SK-N-SH treated with all-trans-retinoic acid at 6 μM for 48 hours (cell line): ENCODE results near the gene SART1.
"Not testable (repeated sequence)": the region's sequence is repeated elsewhere in the genome, so short reads cannot be mapped to it uniquely, and the experiment has no call there.

Experiments
- ATAC-seq: fragments of 200-7000 bp; cut with Tn5 transposase; 3 replicates; pipeline ENCODE4 v1.9.1; 2020; ENCODE audit warnings: mild to moderate bottlenecking, moderate library complexity
- ARNTL ChIP-seq: fragments of 450-650 bp; formaldehyde crosslinking; IDR thresholded peaks from 2 replicates; pipeline ENCODE4 v1.5.0; 2020; ENCODE audit warnings: low read depth, mild to moderate bottlenecking, moderate library complexity, borderline replicate concordance
- BACH2 ChIP-seq: fragments of 250-450 bp; sonication (Bioruptor Pico); IDR thresholded peaks from 2 replicates; pipeline ENCODE4 v1.9.0; 2021; ENCODE audit warnings: mild to moderate bottlenecking, borderline replicate concordance
- CSDC2 ChIP-seq: fragments of 250-450 bp; sonication (Bioruptor Pico); IDR thresholded peaks from 2 replicates; pipeline ENCODE4 v1.5.0; 2020; ENCODE audit warnings: mild to moderate bottlenecking, moderate library complexity
- ESRRG ChIP-seq: fragments of 250-450 bp; sonication (Bioruptor Pico); IDR thresholded peaks from 2 replicates; pipeline ENCODE4 v1.6.1; 2021; ENCODE audit warnings: mild to moderate bottlenecking
- GLIS3 ChIP-seq: fragments of 250-450 bp; sonication (Bioruptor Pico); IDR thresholded peaks from 2 replicates; pipeline ENCODE4 v1.5.0; 2020; ENCODE audit warnings: mild to moderate bottlenecking, moderate library complexity
- ISL1 ChIP-seq: fragments of 250-450 bp; sonication (Bioruptor Pico); IDR thresholded peaks from 2 replicates; pipeline ENCODE4 v2.1.2; 2022; ENCODE audit warnings: mild to moderate bottlenecking, moderate library complexity
- OSR1 ChIP-seq: fragments of 250-450 bp; sonication (Bioruptor Pico); IDR thresholded peaks from 2 replicates; pipeline ENCODE4 v1.8.0; 2022; ENCODE audit warnings: moderate library complexity, mild to moderate bottlenecking, inconsistent platforms
- PPARA ChIP-seq: fragments of 250-450 bp; sonication (Bioruptor Pico); IDR thresholded peaks from 2 replicates; pipeline ENCODE4 v1.5.0; 2020; ENCODE audit warnings: mild to moderate bottlenecking, borderline replicate concordance
- SNAI2 ChIP-seq: fragments of 250-450 bp; sonication (Bioruptor Pico); IDR thresholded peaks from 2 replicates; pipeline ENCODE4 v1.5.0; 2020; ENCODE audit warnings: mild to moderate bottlenecking, moderate library complexity
- TCF4 ChIP-seq: fragments of 250-450 bp; sonication (Bioruptor Pico); IDR thresholded peaks from 2 replicates; pipeline ENCODE4 v1.8.0; 2021; ENCODE audit warnings: mild to moderate bottlenecking, moderate library complexity, borderline replicate concordance
- TOX ChIP-seq: fragments of 250-450 bp; sonication (Bioruptor Pico); IDR thresholded peaks from 2 replicates; pipeline ENCODE4 v1.8.0; 2021; ENCODE audit warnings: mild to moderate bottlenecking, moderate library complexity, borderline replicate concordance
- ZC3H10 ChIP-seq: fragments of 250-450 bp; sonication (Bioruptor Pico); IDR thresholded peaks from 2 replicates; pipeline ENCODE4 v1.5.1; 2021; ENCODE audit warnings: mild to moderate bottlenecking, moderate library complexity
- ZFP3 ChIP-seq: fragments of 250-450 bp; sonication (Bioruptor Pico); IDR thresholded peaks from 2 replicates; pipeline ENCODE4 v1.5.0; 2020; ENCODE audit warnings: mild to moderate bottlenecking, moderate library complexity
- ZFP30 ChIP-seq: fragments of 450-650 bp; formaldehyde crosslinking; IDR thresholded peaks from 2 replicates; pipeline ENCODE4 v1.5.0; 2022; ENCODE audit warnings: mild to moderate bottlenecking, moderate library complexity
- ZNF565 ChIP-seq: fragments of 450-650 bp; formaldehyde crosslinking; conservative IDR thresholded peaks from 2 replicates; pipeline ENCODE4 v1.5.0; 2020; ENCODE audit warnings: low read depth, mild to moderate bottlenecking, moderate library complexity
- ZNF70 ChIP-seq: fragments of 450-650 bp; formaldehyde crosslinking; IDR thresholded peaks from 2 replicates; pipeline ENCODE4 v1.5.0; 2020; ENCODE audit warnings: mild to moderate bottlenecking, moderate library complexity
- ZNF8 ChIP-seq: fragments of 450-650 bp; formaldehyde crosslinking; IDR thresholded peaks from 2 replicates; pipeline ENCODE4 v1.5.0; 2020; ENCODE audit warnings: mild to moderate bottlenecking, moderate library complexity
- TF ChIP-seq, protein P1 (sequence below): fragments of 250-450 bp; sonication (Bioruptor Pico); IDR thresholded peaks from 2 replicates; pipeline ENCODE4 v1.8.0; 2021; ENCODE audit warnings: low read depth, mild to moderate bottlenecking, moderate library complexity, borderline replicate concordance
- TF ChIP-seq, protein P2 (sequence below): fragments of 250-450 bp; sonication (Bioruptor Pico); IDR thresholded peaks from 2 replicates; pipeline ENCODE4 v1.5.1; 2021; ENCODE audit warnings: mild to moderate bottlenecking, moderate library complexity
- TF ChIP-seq, protein P3 (sequence below): fragments of 250-450 bp; sonication (Bioruptor Pico); IDR thresholded peaks from 2 replicates; pipeline ENCODE4 v1.5.1; 2020; ENCODE audit warnings: low read depth, mild to moderate bottlenecking, moderate library complexity
- TF ChIP-seq, protein P4 (sequence below): fragments of 250-450 bp; sonication (Bioruptor Pico); IDR thresholded peaks from 2 replicates; pipeline ENCODE4 v1.8.0; 2020; ENCODE audit warnings: mild to moderate bottlenecking, moderate library complexity, borderline replicate concordance
- TF ChIP-seq, protein P5 (sequence below): fragments of 250-450 bp; sonication (Bioruptor Pico); IDR thresholded peaks from 2 replicates; pipeline ENCODE4 v1.5.0; 2020; ENCODE audit warnings: mild to moderate bottlenecking, moderate library complexity

SART1 gene

DNA sequence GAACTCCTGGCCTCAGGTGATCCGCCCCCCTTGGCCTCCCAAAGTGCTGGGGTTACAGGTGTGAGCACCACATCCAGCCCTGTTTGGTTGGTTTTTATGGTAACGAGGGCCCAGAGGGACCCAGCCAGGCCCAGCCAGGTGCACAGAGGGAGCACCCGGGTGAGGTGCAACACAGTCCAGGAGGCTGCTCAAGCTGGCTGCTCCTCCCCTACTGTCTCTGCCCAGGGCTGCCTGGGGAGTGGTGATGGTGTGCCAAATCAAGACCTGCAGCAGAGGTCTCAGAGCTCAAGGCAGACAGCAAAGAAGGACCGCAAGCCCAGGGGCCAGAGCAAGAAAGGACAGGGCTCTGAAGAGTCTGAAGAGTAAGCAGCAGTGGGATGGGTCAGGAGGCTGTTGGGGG lies 14.9 kb upstream of the SART1 start:
- TF ChIP-seq TOX (CRISPR knock-in tag) = no peak
- TF ChIP-seq ZFP30 (CRISPR knock-in tag) = no peak
- no peak for TF ChIP-seq PPARA (CRISPR knock-in tag)
- no peak for TF ChIP-seq ARNTL (CRISPR knock-in tag)
- TF ChIP-seq, protein P1, sequence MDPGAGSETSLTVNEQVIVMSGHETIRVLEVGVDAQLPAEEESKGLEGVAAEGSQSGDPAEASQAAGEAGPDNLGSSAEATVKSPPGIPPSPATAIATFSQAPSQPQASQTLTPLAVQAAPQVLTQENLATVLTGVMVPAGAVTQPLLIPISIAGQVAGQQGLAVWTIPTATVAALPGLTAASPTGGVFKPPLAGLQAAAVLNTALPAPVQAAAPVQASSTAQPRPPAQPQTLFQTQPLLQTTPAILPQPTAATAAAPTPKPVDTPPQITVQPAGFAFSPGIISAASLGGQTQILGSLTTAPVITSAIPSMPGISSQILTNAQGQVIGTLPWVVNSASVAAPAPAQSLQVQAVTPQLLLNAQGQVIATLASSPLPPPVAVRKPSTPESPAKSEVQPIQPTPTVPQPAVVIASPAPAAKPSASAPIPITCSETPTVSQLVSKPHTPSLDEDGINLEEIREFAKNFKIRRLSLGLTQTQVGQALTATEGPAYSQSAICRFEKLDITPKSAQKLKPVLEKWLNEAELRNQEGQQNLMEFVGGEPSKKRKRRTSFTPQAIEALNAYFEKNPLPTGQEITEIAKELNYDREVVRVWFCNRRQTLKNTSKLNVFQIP (CRISPR knock-in tag) = no peak
- no peak for TF ChIP-seq ZNF565
- TF ChIP-seq ZC3H10 = no peak
- no peak for TF ChIP-seq ESRRG
- no peak for TF ChIP-seq CSDC2 (CRISPR knock-in tag)
- TF ChIP-seq ZFP3 = no peak
- TF ChIP-seq, all 23 proteins: peak for 0
- no peak for ATAC-seq

DNA sequence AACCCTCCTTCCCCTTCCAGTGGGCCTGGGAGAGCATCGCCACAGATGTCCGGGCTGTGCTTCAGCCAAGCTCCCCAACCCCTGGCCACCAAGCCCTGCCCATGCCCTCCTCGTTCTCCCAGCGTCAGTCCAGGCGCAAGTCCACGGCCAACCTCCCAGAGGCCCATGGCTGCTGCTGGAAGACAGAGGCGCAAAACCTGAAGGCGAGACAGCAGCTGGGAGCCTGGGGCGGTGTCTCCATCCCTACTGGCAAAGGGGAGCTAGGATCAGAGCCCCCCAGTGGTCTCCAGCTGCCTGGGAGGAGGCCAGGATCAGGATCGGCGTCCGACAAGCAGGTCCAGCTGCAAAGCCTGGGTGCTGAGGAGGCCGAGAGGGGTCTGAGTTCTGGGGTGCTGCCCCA lies 14.4 kb upstream of the SART1 start:
- TF ChIP-seq PPARA (CRISPR knock-in tag) (no peak), TCF4 (no peak), ZNF565 (no peak), ISL1 (CRISPR knock-in tag) (no peak), ZFP30 (CRISPR knock-in tag) (no peak), CSDC2 (CRISPR knock-in tag) (no peak), ESRRG (no peak)
- TF ChIP-seq, protein P2, sequence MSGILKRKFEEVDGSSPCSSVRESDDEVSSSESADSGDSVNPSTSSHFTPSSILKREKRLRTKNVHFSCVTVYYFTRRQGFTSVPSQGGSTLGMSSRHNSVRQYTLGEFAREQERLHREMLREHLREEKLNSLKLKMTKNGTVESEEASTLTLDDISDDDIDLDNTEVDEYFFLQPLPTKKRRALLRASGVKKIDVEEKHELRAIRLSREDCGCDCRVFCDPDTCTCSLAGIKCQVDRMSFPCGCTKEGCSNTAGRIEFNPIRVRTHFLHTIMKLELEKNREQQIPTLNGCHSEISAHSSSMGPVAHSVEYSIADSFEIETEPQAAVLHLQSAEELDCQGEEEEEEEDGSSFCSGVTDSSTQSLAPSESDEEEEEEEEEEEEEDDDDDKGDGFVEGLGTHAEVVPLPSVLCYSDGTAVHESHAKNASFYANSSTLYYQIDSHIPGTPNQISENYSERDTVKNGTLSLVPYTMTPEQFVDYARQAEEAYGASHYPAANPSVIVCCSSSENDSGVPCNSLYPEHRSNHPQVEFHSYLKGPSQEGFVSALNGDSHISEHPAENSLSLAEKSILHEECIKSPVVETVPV (CRISPR knock-in tag) = no peak
- ATAC-seq = no peak; the same call in 2 of the 3 replicates

DNA sequence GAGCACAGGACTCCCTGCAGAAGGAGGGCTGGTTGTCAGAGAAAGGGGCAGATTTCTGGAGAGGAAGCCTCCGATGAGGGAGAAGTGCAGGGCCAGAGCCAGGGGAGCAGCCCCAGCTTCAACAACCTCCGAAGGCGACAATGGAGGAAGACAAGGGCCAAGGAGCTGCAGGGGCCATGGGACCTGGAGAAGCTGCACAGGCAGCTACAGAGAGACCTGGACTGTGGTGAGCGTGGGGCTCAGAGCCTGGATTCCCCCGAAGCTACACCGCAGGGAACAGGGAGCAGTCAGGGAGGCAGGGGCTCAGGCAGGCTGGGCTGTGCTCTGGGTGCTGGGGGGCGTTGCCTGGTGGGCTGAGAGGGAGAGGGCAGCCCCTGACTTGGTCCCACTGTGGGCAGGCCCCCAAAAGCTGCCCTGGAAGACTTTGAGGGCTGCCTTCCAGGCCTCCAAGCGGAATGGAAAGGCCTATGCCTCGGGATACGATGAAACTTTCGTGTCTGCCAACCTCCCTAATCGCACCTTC lies 13.9 kb upstream of the SART1 start:
- no peak for ATAC-seq
- TF ChIP-seq, protein P1 (CRISPR knock-in tag) = no peak
- no peak for TF ChIP-seq ISL1 (CRISPR knock-in tag)
- no peak for TF ChIP-seq ZNF8 (CRISPR knock-in tag)
- no peak for TF ChIP-seq OSR1
- no peak for TF ChIP-seq ESRRG
- no peak for TF ChIP-seq ARNTL (CRISPR knock-in tag)
- TF ChIP-seq, protein P2 (CRISPR knock-in tag) = no peak
- TF ChIP-seq GLIS3 = no peak
- no peak for TF ChIP-seq ZFP30 (CRISPR knock-in tag)
- no peak for TF ChIP-seq SNAI2 (CRISPR knock-in tag)
- TF ChIP-seq PPARA (CRISPR knock-in tag) = no peak
- no peak for TF ChIP-seq BACH2 (CRISPR knock-in tag)
- TF ChIP-seq TCF4 = no peak
- TF ChIP-seq, protein P3, sequence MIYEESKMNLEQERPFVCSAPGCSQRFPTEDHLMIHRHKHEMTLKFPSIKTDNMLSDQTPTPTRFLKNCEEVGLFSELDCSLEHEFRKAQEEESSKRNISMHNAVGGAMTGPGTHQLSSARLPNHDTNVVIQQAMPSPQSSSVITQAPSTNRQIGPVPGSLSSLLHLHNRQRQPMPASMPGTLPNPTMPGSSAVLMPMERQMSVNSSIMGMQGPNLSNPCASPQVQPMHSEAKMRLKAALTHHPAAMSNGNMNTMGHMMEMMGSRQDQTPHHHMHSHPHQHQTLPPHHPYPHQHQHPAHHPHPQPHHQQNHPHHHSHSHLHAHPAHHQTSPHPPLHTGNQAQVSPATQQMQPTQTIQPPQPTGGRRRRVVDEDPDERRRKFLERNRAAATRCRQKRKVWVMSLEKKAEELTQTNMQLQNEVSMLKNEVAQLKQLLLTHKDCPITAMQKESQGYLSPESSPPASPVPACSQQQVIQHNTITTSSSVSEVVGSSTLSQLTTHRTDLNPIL (CRISPR knock-in tag) = no peak
- TF ChIP-seq, protein P4, sequence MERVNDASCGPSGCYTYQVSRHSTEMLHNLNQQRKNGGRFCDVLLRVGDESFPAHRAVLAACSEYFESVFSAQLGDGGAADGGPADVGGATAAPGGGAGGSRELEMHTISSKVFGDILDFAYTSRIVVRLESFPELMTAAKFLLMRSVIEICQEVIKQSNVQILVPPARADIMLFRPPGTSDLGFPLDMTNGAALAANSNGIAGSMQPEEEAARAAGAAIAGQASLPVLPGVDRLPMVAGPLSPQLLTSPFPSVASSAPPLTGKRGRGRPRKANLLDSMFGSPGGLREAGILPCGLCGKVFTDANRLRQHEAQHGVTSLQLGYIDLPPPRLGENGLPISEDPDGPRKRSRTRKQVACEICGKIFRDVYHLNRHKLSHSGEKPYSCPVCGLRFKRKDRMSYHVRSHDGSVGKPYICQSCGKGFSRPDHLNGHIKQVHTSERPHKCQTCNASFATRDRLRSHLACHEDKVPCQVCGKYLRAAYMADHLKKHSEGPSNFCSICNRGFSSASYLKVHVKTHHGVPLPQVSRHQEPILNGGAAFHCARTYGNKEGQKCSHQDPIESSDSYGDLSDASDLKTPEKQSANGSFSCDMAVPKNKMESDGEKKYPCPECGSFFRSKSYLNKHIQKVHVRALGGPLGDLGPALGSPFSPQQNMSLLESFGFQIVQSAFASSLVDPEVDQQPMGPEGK (CRISPR knock-in tag) = no peak
- TF ChIP-seq ZC3H10 = no peak
- TF ChIP-seq, protein P5, sequence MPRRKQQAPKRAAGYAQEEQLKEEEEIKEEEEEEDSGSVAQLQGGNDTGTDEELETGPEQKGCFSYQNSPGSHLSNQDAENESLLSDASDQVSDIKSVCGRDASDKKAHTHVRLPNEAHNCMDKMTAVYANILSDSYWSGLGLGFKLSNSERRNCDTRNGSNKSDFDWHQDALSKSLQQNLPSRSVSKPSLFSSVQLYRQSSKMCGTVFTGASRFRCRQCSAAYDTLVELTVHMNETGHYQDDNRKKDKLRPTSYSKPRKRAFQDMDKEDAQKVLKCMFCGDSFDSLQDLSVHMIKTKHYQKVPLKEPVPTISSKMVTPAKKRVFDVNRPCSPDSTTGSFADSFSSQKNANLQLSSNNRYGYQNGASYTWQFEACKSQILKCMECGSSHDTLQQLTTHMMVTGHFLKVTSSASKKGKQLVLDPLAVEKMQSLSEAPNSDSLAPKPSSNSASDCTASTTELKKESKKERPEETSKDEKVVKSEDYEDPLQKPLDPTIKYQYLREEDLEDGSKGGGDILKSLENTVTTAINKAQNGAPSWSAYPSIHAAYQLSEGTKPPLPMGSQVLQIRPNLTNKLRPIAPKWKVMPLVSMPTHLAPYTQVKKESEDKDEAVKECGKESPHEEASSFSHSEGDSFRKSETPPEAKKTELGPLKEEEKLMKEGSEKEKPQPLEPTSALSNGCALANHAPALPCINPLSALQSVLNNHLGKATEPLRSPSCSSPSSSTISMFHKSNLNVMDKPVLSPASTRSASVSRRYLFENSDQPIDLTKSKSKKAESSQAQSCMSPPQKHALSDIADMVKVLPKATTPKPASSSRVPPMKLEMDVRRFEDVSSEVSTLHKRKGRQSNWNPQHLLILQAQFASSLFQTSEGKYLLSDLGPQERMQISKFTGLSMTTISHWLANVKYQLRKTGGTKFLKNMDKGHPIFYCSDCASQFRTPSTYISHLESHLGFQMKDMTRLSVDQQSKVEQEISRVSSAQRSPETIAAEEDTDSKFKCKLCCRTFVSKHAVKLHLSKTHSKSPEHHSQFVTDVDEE (CRISPR knock-in tag) = no peak
- TF ChIP-seq ZNF70 (CRISPR knock-in tag) = no peak

DNA sequence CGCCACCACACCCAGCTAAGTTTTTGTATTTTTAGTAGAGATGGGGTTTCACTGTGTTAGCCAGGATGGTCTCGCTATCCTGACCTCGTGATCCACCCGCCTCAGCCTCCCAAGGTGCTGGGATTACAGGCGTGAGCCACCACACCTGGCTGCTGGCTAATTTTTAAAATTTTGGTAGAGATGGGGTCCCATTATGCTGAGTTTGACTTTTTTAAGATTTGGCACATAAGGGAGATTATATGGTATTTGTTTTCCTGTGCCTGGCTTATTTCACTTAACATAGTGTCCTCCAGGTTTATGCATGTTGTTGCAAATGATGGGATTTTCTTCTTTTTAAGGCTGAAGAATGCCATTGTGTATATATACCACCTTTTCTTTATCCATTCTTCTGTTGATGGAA lies 10.8 kb upstream of the SART1 start:
- ATAC-seq = not testable (repeated sequence)

DNA sequence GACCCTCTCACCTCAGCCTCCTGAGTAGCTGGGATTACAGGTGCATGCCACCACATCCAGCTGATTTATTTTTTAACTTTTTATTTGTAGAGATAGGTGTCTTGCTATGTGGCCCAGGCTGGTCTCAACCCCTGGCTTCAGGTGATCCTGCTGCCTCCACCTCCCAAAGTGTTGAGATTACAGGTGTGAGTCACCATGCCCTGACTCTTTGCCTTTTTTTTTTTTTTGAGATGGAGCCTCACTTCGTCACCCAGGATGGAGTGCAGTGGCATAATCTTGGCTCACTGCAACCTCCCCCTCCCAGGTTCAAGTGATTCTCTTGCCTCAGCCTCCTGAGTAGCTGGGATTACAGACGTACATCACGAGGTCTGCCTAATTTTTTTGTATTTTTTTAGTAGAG lies 9.9 kb upstream of the SART1 start:
- ATAC-seq = not testable (repeated sequence)
